Glomerular visceral epithelial cell (primary cell): ENCODE results near the gene MMS19.
"Not testable (repeated sequence)": the region's sequence is repeated elsewhere in the genome, so short reads cannot be mapped to it uniquely, and the experiment has no call there.

Source experiments
- DNase-seq: peaks from one replicate; pipeline ENCODE4 v3.0.0-alpha.2; 2016; ENCODE audit errors: extremely low spot score

The MMS19 gene

GRCh38 chr10:97502916-97503315 is 4.7 kb upstream of the MMS19 start:
- no peak for DNase-seq

DNA sequence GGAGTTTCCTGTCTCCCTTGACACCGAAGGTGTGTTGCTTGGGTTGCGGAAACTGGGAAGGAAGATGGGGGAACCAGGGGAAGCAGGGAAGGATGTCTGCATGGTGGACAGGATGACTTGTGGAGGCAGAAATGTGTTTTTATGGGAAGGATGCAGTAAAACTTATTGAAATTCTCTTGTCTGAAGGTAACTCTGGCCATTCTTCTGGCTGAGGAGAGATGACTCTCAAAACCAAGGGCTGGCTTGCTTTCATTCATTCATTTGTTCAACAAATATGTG is 2.0 kb upstream of the MMS19 start:
- DNase-seq: no peak

- peak; percentile 46 for DNase-seq
Measured at GRCh38 chr10:97499561-97500296, 1.5 kb upstream of the MMS19 start.

DNA sequence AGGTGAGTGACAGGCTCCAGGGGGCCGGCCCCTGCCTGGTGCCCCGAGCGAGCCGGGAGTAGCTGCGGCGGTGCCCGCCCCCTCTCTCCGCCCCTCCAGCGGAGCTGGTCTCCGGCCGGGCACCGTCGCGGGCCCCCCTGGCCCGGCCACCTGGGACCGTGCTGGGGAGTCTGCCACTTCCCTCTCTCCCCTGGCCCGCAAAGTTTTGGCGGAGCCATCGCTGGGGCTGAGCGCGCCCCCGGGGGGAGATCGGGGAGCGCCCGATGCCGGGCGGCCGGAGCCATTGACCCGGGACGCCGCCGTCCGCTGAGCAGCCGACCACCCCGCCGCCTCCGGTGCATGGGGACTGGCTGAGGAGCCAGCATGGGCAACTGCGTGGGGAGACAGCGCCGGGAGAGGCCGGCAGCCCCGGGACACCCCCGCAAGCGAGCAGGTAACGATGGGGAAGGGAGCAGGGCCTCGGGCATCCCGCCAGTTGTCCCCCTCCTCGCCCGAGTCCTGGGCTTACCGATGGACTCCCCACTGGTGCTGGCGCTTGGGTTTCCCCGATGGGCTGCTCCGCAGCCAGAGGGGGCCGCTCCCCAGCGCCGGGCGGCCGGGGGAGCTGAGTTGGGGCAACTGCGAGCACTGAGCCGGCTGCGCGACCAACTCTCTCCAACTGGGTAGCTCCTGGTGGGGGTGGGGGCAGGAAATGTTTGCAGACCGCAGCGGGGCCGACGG is 779 bp upstream of the MMS19 start, which contains the start of gene UBTD1:
Gene UBTD1 (plus strand): TSS at position 84 of the 720 bp plus-strand sequence. CDS start 280 bp downstream, at position 364.
- peak; percentile 53 for DNase-seq

- peak; percentile 87 for DNase-seq
Measured at GRCh38 chr10:97497572-97498075, 598 bp downstream of the MMS19 start.

- DNase-seq: no peak
Measured at GRCh38 chr10:97494863-97495506, 3.2 kb downstream of the MMS19 start.

GRCh38 chr10:97494151-97494550 is 4.1 kb downstream of the MMS19 start:
- no peak for DNase-seq

GRCh38 chr10:97490592-97490991 is 7.6 kb downstream of the MMS19 start:
- DNase-seq: no peak

GRCh38 chr10:97485647-97486281 is 12.5 kb downstream of the MMS19 start:
- no peak for DNase-seq

DNA sequence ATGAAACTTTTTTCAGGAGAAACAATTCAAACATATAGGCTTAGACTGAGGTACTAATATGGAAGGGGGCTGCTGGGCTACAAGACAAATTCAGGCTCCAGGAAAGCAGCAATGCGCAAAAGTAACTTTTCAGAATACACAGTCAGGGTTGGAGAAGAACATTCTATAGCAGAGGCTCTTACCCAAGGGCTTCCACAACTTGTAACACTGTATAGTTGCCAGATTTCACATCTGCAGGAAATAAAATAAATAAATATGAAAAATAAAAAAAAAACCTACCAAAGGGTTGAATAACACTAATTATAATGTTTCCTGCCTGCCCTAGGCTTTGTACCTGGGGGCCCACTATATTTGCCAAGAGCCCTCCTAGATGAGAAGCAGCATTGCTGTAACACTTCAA is 14.3 kb downstream of the MMS19 start:
- DNase-seq: no peak

GRCh38 chr10:97483506-97483905 is 14.7 kb downstream of the MMS19 start:
- DNase-seq: no peak

DNA sequence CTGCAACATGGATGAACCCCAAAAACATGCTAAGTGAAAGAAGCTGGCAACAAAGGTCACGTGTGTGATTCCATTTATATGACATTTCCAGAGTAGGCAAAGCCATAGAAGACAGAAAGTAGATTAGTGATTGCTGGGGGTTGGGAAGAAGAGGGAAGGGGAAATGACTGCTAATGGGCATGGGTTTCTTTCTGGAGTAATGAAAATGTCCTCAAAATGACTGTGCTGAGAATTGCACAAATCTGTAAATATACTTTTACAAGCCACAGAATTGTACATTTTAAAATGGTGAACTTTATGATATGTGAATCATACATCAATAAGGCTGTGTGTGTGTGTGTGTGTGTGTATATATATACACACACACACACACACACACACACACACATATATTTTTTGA is 15.8 kb downstream of the MMS19 start:
- DNase-seq: no peak

GRCh38 chr10:97481071-97481470 is 17.2 kb downstream of the MMS19 start:
- no peak for DNase-seq

GRCh38 chr10:97479939-97480338 is 18.3 kb downstream of the MMS19 start:
- DNase-seq: no peak

DNA sequence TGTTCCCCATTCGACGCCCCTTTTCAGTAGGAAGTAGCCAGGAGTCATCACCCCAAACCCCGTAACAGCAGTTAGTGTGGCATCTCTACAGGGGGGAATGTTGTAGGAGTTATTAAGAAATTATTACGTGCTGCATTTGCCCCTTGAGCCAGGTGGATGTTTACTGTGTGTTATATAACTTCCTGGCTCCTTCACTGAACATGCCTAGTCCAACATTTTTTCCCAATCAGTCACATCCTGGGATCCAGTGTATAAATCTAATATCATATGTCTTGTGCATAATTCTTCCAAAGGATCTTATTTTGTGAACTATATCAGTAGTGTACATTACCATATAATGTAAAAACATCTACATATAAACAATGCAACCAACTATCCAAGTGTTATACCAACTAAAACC is 18.8 kb downstream of the MMS19 start:
- DNase-seq: not testable (repeated sequence)

DNA sequence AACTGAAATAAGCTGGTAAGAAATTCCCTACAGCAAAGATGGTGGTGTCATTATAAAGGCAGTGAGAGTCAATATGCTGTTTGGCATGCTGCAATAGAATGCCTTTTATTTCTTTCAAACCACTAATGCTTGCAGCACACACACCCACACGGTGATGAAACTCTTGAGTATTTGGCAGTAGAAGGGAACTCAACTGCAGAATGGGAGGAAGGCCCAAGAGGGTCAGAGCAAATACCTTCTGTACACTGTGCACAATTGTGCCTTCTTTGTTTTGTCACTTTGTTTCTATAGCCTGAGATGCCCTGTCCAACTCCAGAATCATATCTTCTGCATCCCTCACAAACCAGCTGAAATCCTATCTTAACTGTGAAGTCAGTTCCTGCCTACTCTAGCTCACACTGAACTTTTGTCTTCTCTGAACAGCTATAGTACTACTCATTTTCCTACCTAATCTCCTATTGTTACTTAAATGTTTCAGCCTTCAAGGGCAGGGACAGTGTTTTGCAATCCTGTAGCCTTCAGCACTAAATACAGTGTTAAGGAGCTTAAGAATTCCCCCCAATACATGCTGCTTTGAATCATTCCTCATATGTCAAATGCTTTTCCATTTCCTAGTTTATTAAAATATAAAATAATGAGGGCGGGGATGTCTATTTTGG is 22.2 kb downstream of the MMS19 start:
- no peak for DNase-seq

DNA sequence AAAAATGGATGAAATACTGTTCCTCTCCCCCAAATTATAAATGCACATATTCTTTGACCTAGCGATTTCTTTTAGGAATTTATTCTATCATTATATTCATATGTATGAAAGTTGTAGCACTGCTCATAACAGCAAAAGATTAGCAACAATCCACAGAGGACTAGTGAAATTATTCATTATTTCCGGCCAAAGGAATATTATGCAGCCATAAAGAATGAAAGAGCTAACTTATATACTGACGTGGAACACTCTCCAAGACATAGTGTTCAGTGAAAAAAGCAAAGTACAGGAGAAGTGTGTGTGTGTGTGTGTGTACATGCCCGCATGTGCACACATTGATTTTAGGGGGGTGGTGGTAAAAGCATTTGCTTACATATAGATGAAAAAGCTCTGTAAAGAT is 23.3 kb downstream of the MMS19 start:
- DNase-seq: no peak

DNA sequence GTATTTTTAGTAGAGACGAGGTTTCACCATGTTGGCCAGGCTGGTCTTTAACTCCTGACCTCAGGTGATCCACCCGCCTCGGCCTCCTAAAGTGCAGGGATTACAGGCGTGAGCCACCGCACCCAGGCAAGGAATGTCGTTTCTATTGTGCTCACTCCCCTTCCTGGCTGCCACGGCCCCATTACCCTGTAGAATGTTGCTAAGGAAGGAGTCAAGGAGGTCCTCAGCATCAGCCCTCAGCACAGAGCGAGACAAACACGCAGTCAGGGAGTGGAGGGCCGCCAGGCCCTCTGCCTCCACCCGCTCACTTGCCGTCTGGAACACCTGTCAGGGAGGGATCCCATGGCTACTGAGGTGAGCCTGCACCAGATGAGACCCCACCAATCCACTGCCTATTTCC is 29.4 kb downstream of the MMS19 start:
- DNase-seq: not testable (repeated sequence)

GRCh38 chr10:97468162-97468561 is 30.1 kb downstream of the MMS19 start:
- no peak for DNase-seq

DNA sequence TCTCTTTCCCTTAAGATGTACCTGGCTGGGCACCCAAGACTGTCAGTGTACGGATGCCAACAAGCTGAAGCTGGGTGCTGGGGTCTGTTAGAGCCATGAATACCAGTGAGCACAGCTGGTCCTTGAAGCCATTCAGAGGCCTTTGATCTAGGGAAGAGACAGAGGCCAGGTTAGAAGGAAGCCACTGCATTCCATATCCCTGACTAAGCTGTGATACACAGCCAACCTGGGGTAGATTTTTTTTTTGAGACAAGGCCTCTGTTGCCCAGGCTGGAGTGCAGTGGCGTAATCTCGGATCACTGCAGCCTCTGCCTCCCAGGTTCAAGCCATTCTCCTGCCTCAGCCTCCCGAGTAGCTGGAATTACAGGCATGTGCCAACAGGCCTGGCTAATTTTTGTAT is 31.5 kb downstream of the MMS19 start:
- peak; percentile 76 for DNase-seq

GRCh38 chr10:97465982-97466381 is 32.2 kb downstream of the MMS19 start:
- no peak for DNase-seq

GRCh38 chr10:97464226-97464625 is 34.0 kb downstream of the MMS19 start:
- no peak for DNase-seq
